ENCODE measurements around the gene UBC. TPM values are rescaled to one million over a fixed set of nuclear protein-coding genes. Genes with fewer than 3 reads are reported as not detected.

The UBC gene
- total and polyA plus RNA-seq, 11 donors: 811 to 2,185 (median 1,239) TPM

- no peaks in the 10 kb centered on the region for H3K36me3 ChIP-seq
- H3K9me3 ChIP-seq: no peaks in the 10 kb centered on the region
- peaks cover 0 to 46% (median 20%) of the 10 kb centered on the region in 12 donors for H3K4me1 ChIP-seq
- no peak for ATAC-seq
- no peak for DNase-seq
- no peaks in the 10 kb centered on the region for H3K27me3 ChIP-seq
- TF ChIP-seq CTCF (IDR thresholded peaks at IDR 0.05) (no peak), POLR2A (IDR thresholded peaks at IDR 0.05) (no peak)
- intact Hi-C loops (cut with DNase I): no loop called here
- no peak overlapping the region for H3K27ac ChIP-seq
- WGBS, 4 donors: 84 to 90% (median 88%) methylated on average over 10 of the region's 10 CpGs
- H3K4me3 ChIP-seq: no peak overlapping the region
Observed at GRCh38 chr12:124925117-124925516, 10.7 kb upstream of the UBC start.

- no peak for TF ChIP-seq CTCF (IDR thresholded peaks at IDR 0.05)
- no peak for TF ChIP-seq POLR2A (IDR thresholded peaks at IDR 0.05)
- intact Hi-C loops (cut with DNase I): no loop called here
- peaks cover 0 to 54% (median 26%) of the 10 kb centered on the region in 12 donors for H3K4me1 ChIP-seq
- H3K9me3 ChIP-seq: no peaks in the 10 kb centered on the region
- no peak overlapping the region for H3K27ac ChIP-seq
- DNase-seq (no peak), ATAC-seq (no peak)
- no peak overlapping the region for H3K4me3 ChIP-seq
- 83 to 85% (median 84%) methylated on average over 10 to 12 of the region's 12 CpGs for WGBS, 4 donors
- H3K36me3 ChIP-seq: no peaks in the 10 kb centered on the region
- H3K27me3 ChIP-seq: no peaks in the 10 kb centered on the region
Observed at GRCh38 chr12:124923905-124924734, 9.7 kb upstream of the UBC start.

- intact Hi-C loops (cut with DNase I): no loop called here
Observed at GRCh38 chr12:124921200-124922031, 7.0 kb upstream of the UBC start.

More at GRCh38 chr12:124921200-124922031, 7.0 kb upstream of the UBC start:
- no peaks in the 10 kb centered on the region for H3K36me3 ChIP-seq
- H3K4me3 ChIP-seq: peak overlapping the region in 9 of 12 donors; percentile 12 to 55 (median 38)
- no peaks in the 10 kb centered on the region for H3K9me3 ChIP-seq
- TF ChIP-seq POLR2A (IDR thresholded peaks at IDR 0.05) (no peak), CTCF (IDR thresholded peaks at IDR 0.05) (no peak)
- 21 to 31% (median 27%) methylated on average over 16 of the region's 16 CpGs for WGBS, 4 donors
- peak; percentile 48 to 74 (median 53) for DNase-seq
- H3K27ac ChIP-seq: peak overlapping the region; percentile 29 to 100 (median 99)
- H3K27me3 ChIP-seq: no peaks in the 10 kb centered on the region
- H3K4me1 ChIP-seq: peaks cover 0 to 56% (median 36%) of the 10 kb centered on the region in 12 donors
- ATAC-seq: peak in 1 of 4 donors; percentile 22
